H9 (cell line): ENCODE measurements around the gene LPP. TPM values are rescaled to one million over a fixed set of nuclear protein-coding genes. Genes with fewer than 3 reads are reported as not detected.
A peak's percentile ranks its signal among the peaks of the same experiment; 100 is the strongest.

Experiments
- DNase-seq: peaks from one replicate; pipeline ENCODE4 v3.0.0-alpha.2; 2017
- H2AFZ ChIP-seq: one replicate; pipeline ENCODE4 v1.6.1; 2013; ENCODE audit warnings: mild to moderate bottlenecking, low read length, control low read depth, moderate library complexity
- H2AK5ac ChIP-seq: 2 replicates; pipeline ENCODE4 v1.6.1; 2013; ENCODE audit warnings: low read length, control low read depth, mixed read lengths; ENCODE audit not compliant: insufficient read length
- H2BK120ac ChIP-seq: one replicate; pipeline ENCODE4 v1.6.1; 2013; ENCODE audit warnings: low read depth, mild to moderate bottlenecking, low read length, control low read depth, inconsistent platforms; ENCODE audit not compliant: poor library complexity, severe bottlenecking
- H2BK12ac ChIP-seq: 2 replicates; pipeline ENCODE4 v1.6.1; 2013; ENCODE audit warnings: low read length, control low read depth, mixed read lengths, low read depth; ENCODE audit not compliant: insufficient read length
- H2BK15ac ChIP-seq: 2 replicates; pipeline ENCODE4 v1.6.1; 2013; ENCODE audit warnings: low read depth, low read length, control low read depth
- H2BK20ac ChIP-seq: one replicate; pipeline ENCODE4 v1.6.1; 2013; ENCODE audit warnings: low read depth, mild to moderate bottlenecking, low read length, control low read depth, inconsistent platforms; ENCODE audit not compliant: poor library complexity, severe bottlenecking
- H2BK5ac ChIP-seq: 2 replicates; pipeline ENCODE4 v1.6.1; 2013; ENCODE audit warnings: low read length, control low read depth, mixed read lengths; ENCODE audit not compliant: insufficient read length
- H3K14ac ChIP-seq: 2 replicates; pipeline ENCODE4 v1.6.1; 2013; ENCODE audit warnings: low read length, control low read depth; ENCODE audit not compliant: insufficient read depth
- H3K18ac ChIP-seq: 2 replicates; pipeline ENCODE4 v1.6.1; 2013; ENCODE audit warnings: low read depth, mild to moderate bottlenecking, mixed read lengths, low read length, control low read depth; ENCODE audit not compliant: insufficient read length
- H3K23ac ChIP-seq: 2 replicates; pipeline ENCODE4 v1.6.1; 2013; ENCODE audit warnings: low read length, control low read depth, mixed read lengths, low read depth; ENCODE audit not compliant: insufficient read length
- H3K23me2 ChIP-seq: 2 replicates; pipeline ENCODE4 v1.6.1; 2013; ENCODE audit warnings: low read depth, mild to moderate bottlenecking, mixed read lengths, low read length, control low read depth; ENCODE audit not compliant: insufficient read length, poor library complexity, severe bottlenecking
- H3K27ac ChIP-seq: 2 replicates; pipeline ENCODE4 v1.5.1; 2013; ENCODE audit warnings: low read length, control low read depth, mixed read lengths, low read depth; ENCODE audit not compliant: insufficient read length
- H3K27me3 ChIP-seq: 2 replicates; pipeline ENCODE4 v1.6.1; 2013; ENCODE audit warnings: low read length, control low read depth, inconsistent platforms; ENCODE audit not compliant: insufficient read depth
- H3K4ac ChIP-seq: 2 replicates; pipeline ENCODE4 v1.6.1; 2013; ENCODE audit warnings: low read depth, mild to moderate bottlenecking, control low read depth, inconsistent platforms, low read length, moderate library complexity
- H3K4me1 ChIP-seq: 2 replicates; pipeline ENCODE4 v1.6.1; 2013; ENCODE audit warnings: low read length, control low read depth, inconsistent platforms; ENCODE audit not compliant: insufficient read depth
- H3K4me2 ChIP-seq: 2 replicates; pipeline ENCODE4 v1.6.1; 2013; ENCODE audit warnings: low read length, control low read depth, mixed read lengths; ENCODE audit not compliant: insufficient read length, insufficient read depth
- H3K56ac ChIP-seq: 2 replicates; pipeline ENCODE4 v1.6.1; 2013; ENCODE audit warnings: low read depth, mild to moderate bottlenecking, mixed read lengths, low read length, control low read depth; ENCODE audit not compliant: insufficient read length
- H3K79me1 ChIP-seq: 2 replicates; pipeline ENCODE4 v1.6.1; 2013; ENCODE audit warnings: low read depth, mild to moderate bottlenecking, moderate library complexity, low read length, control low read depth, inconsistent platforms; ENCODE audit not compliant: insufficient read depth, poor library complexity, severe bottlenecking
- H3K79me2 ChIP-seq: 2 replicates; pipeline ENCODE4 v1.6.1; 2013; ENCODE audit warnings: low read length, control low read depth, inconsistent platforms; ENCODE audit not compliant: insufficient read depth
- H3K9ac ChIP-seq: 2 replicates; pipeline ENCODE4 v1.6.1; 2013; ENCODE audit warnings: low read length, control low read depth, mixed read lengths; ENCODE audit not compliant: insufficient read length; ENCODE audit errors: extremely low read depth
- H3K9me3 ChIP-seq: one replicate; pipeline ENCODE4 v1.6.1; 2013; ENCODE audit warnings: low read depth, low read length, inconsistent platforms; ENCODE audit not compliant: control insufficient read depth
- H3T11ph ChIP-seq: one replicate; pipeline ENCODE4 v1.6.1; 2013; ENCODE audit warnings: mild to moderate bottlenecking, low read length, control low read depth, inconsistent platforms
- H4K20me1 ChIP-seq: one replicate; pipeline ENCODE4 v1.6.1; 2013; ENCODE audit not compliant: control insufficient read depth, insufficient read length, insufficient read depth
- H4K5ac ChIP-seq: 2 replicates; pipeline ENCODE4 v1.6.1; 2013; ENCODE audit warnings: low read depth, mild to moderate bottlenecking, mixed read lengths, low read length, control low read depth; ENCODE audit not compliant: insufficient read length
- H4K8ac ChIP-seq: replicated peaks from 2 replicates; pipeline ENCODE4 v1.6.1; 2013; ENCODE audit warnings: low read length, control low read depth, mixed read lengths, low read depth; ENCODE audit not compliant: insufficient read length
- H4K91ac ChIP-seq: 2 replicates; pipeline ENCODE4 v1.6.1; 2013; ENCODE audit warnings: low read depth, mild to moderate bottlenecking, moderate library complexity, mixed read lengths, low read length, control low read depth; ENCODE audit not compliant: insufficient read length
- H3K27ac Mint-ChIP-seq, 3 experiments: 2 replicates in 2 of 3; 3 replicates in 1 of 3; pipeline ENCODE4 v1.8.0; 2020 to 2021; ENCODE audit warnings: mixed read lengths in 3 of 3, mild to moderate bottlenecking in 1 of 3, moderate library complexity in 1 of 3
- H3K27me3 Mint-ChIP-seq: 2 replicates; pipeline ENCODE4 v1.8.0; 2021; ENCODE audit warnings: low read depth, mild to moderate bottlenecking, moderate library complexity, mixed read lengths
- H3K36me3 Mint-ChIP-seq, 3 experiments: 2 replicates in 2 of 3; 3 replicates in 1 of 3; pipeline ENCODE4 v1.8.0; 2020 to 2021; ENCODE audit warnings: low read depth in 3 of 3, mixed read lengths in 3 of 3; ENCODE audit not compliant: insufficient read depth in 1 of 3
- H3K4me1 Mint-ChIP-seq, 2 experiments: 2 replicates each; pipeline ENCODE4 v1.8.0; 2020; ENCODE audit warnings: mixed read lengths in 2 of 2
- H3K4me3 Mint-ChIP-seq, 2 experiments: 2 replicates in 1 of 2; 3 replicates in 1 of 2; pipeline ENCODE4 v1.8.0; 2020 to 2021; ENCODE audit warnings: mild to moderate bottlenecking in 2 of 2, mixed read lengths in 2 of 2, moderate library complexity in 1 of 2
- H3K9me3 Mint-ChIP-seq, 2 experiments: 2 replicates in 1 of 2; 3 replicates in 1 of 2; pipeline ENCODE4 v1.8.0; 2020; ENCODE audit warnings: mild to moderate bottlenecking in 2 of 2, mixed read lengths in 2 of 2, moderate library complexity in 1 of 2
- CTCF ChIP-seq: fragments of 200-600 bp; sonication (generic); conservative IDR thresholded peaks from 3 replicates; pipeline ENCODE4 v1.8.0; 2021; ENCODE audit warnings: antibody characterized with exemption, mild to moderate bottlenecking
- WGBS: extraction: QIAGEN DNeasy Blood & Tissue Kit; methylation state at CpG from one replicate; pipeline ENCODE4 v1.1.7; 2013; ENCODE audit warnings: missing lambda C conversion rate, low lambda C conversion rate, mixed read lengths; ENCODE audit not compliant: insufficient read length; ENCODE audit errors: extremely low coverage; 5-methylcytosine and 5-hydroxymethylcytosine counted together
- total RNA-seq: library from RNA; stranded (reverse); gene quantifications from 2 replicates; pipeline ENCODE4 v1.2.1, GENCODE V29; 2021

Gene LPP
- total RNA-seq, 1 experiment from 2014 or later, result 64.6 TPM

- H2AFZ ChIP-seq, result no peak overlapping the region
- no peak overlapping the region for H3K4me2 ChIP-seq
- no peak overlapping the region for H3K14ac ChIP-seq
- no peaks in the 10 kb centered on the region for H3K23me2 ChIP-seq
- H2AK5ac ChIP-seq, result no peak overlapping the region
- Mint-ChIP-seq H3K27ac (peak overlapping the region in 1 of 3 experiments; percentile 87; a peak in 2 of 7 replicates), H3K4me1 (peaks cover 36% of the 10 kb centered on the region in 2 experiments), H3K27me3 (no peaks in the 10 kb centered on the region), H3K4me3 (no peak overlapping the region), H3K36me3 (peaks cover 0 to 6% (median 0%) of the 10 kb centered on the region in 3 experiments; a peak in 2 of 7 replicates), H3K9me3 (no peaks in the 10 kb centered on the region)
- no peak overlapping the region for H2BK15ac ChIP-seq
- no peak overlapping the region for H4K91ac ChIP-seq
- H3K9ac ChIP-seq, result no peak overlapping the region
- no peak overlapping the region for H3K56ac ChIP-seq
- H4K20me1 ChIP-seq, result no peaks in the 10 kb centered on the region
- no peaks in the 10 kb centered on the region for H3K9me3 ChIP-seq
- H4K5ac ChIP-seq, result no peak overlapping the region
- H3K27me3 ChIP-seq, result no peaks in the 10 kb centered on the region
- no peak overlapping the region for H3K4ac ChIP-seq
- H2BK20ac ChIP-seq, result no peak overlapping the region
- H4K8ac ChIP-seq, result no peak overlapping the region
- no peak overlapping the region for H2BK12ac ChIP-seq
- WGBS, result no CpG with 5 or more reads among the region's 4 CpGs
- no peak overlapping the region for H2BK5ac ChIP-seq
- H3K18ac ChIP-seq, result no peak overlapping the region
- peak overlapping the region; percentile 73 for H3T11ph ChIP-seq
- no peak for TF ChIP-seq CTCF
- no peak overlapping the region for H3K27ac ChIP-seq
- no peak for DNase-seq
- peak overlapping the region; percentile 44 for H2BK120ac ChIP-seq
- H3K23ac ChIP-seq, result no peak overlapping the region
- H3K4me1 ChIP-seq, result peaks cover 9% of the 10 kb centered on the region
- peaks cover 4% of the 10 kb centered on the region; the same call in 1 of the 2 replicates for H3K79me2 ChIP-seq
- H3K79me1 ChIP-seq, result peaks cover 5% of the 10 kb centered on the region
These were observed 57.5 kb downstream of the LPP start for GRCh38 chr3:188211476-188211875.
